HEK293T (cell line): Measurements from ENCODE around the gene VASP.

ENCODE experiments used
- ARNT ChIP-seq: fragments of 450-650 bp; IDR thresholded peaks from 2 replicates; pipeline ENCODE4 v1.6.1; 2017; ENCODE audit warnings: mild to moderate bottlenecking
- BHLHE40 ChIP-seq: fragments of 450-650 bp; IDR thresholded peaks from 2 replicates; pipeline ENCODE4 v1.6.1; 2016; ENCODE audit warnings: mild to moderate bottlenecking, moderate library complexity, borderline replicate concordance
- FOXK2 ChIP-seq: fragments of 450-650 bp; IDR thresholded peaks from 2 replicates; pipeline ENCODE4 v1.6.1; 2016; ENCODE audit warnings: mild to moderate bottlenecking
- FOXM1 ChIP-seq: fragments of 450-650 bp; IDR thresholded peaks from 2 replicates; pipeline ENCODE4 v1.6.1; 2017; ENCODE audit warnings: mild to moderate bottlenecking, borderline replicate concordance
- LEF1 ChIP-seq: fragments of 450-650 bp; IDR thresholded peaks from 2 replicates; pipeline ENCODE4 v1.6.1; 2017; ENCODE audit warnings: mild to moderate bottlenecking, borderline replicate concordance
- NFRKB ChIP-seq: fragments of 450-650 bp; IDR thresholded peaks from 2 replicates; pipeline ENCODE4 v1.6.1; 2016; ENCODE audit warnings: mild to moderate bottlenecking, moderate library complexity

GRCh38 chr19:45470762-45471081 is 36.6 kb upstream of the VASP start:
- no peak for TF ChIP-seq ARNT
- TF ChIP-seq NFRKB = no peak
- TF ChIP-seq FOXK2 = no peak
- no peak for TF ChIP-seq FOXM1
- TF ChIP-seq BHLHE40 = no peak
- TF ChIP-seq LEF1 = no peak
